Upper lobe of right lung (tissue), 1 donor: ENCODE results near the gene NIPAL1. TPM values are rescaled to one million over a fixed set of nuclear protein-coding genes. Genes with fewer than 3 reads are reported as not detected.

Experiments used
- ATAC-seq: fragments of 200-7000 bp; cut with Tn5 transposase; one replicate; pipeline ENCODE4 v1.9.1; 2020; ENCODE audit warnings: mild to moderate bottlenecking, moderate library complexity
- DNase-seq: peaks from one replicate; pipeline ENCODE4 v3.0.0-alpha.2; 2020
- H3K27ac ChIP-seq: fragments of 200-600 bp; one replicate; pipeline ENCODE4 v1.8.0; 2022
- H3K27me3 ChIP-seq: fragments of 200-600 bp; one replicate; pipeline ENCODE4 v1.8.0; 2022; ENCODE audit warnings: mild to moderate bottlenecking
- H3K36me3 ChIP-seq: fragments of 200-600 bp; one replicate; pipeline ENCODE4 v1.8.0; 2022
- H3K4me1 ChIP-seq: fragments of 200-600 bp; one replicate; pipeline ENCODE4 v1.8.0; 2022
- H3K4me3 ChIP-seq: fragments of 200-600 bp; one replicate; pipeline ENCODE4 v1.8.0; 2022; ENCODE audit warnings: mild to moderate bottlenecking
- H3K9me3 ChIP-seq: fragments of 200-600 bp; one replicate; pipeline ENCODE4 v1.8.0; 2022
- CTCF ChIP-seq: fragments of 200-600 bp; IDR thresholded peaks from one replicate; pipeline ENCODE4 v1.8.0; 2022; ENCODE audit warnings: antibody characterized with exemption
- intact Hi-C: fragments of 100-400 bp; cut with DNase I; formaldehyde crosslinking; loops from one replicate; pipeline ENCODE4 v1.11.0; 2022
- total RNA-seq: library from RNA; stranded (reverse); fragmentation: NEBNext Ultra II Directional; extraction: Animal tissue kit (Norgen Biotek cat#: 25700); gene quantifications from one replicate; pipeline ENCODE4 v1.2.1, GENCODE V29; 2021
- donor health status: DM: no; HTN: yes; CAD: no; lungs with severe emphysema.

The NIPAL1 gene
- total RNA-seq, 1 donor from 2014 or later, result 2.0 TPM

- DNase-seq, result no peak
- intact Hi-C loops, result no loop called here
- Histone ChIP-seq H3K27ac (no peak overlapping the region), H3K4me3 (no peak overlapping the region), H3K9me3 (no peaks in the 10 kb centered on the region), H3K4me1 (no peaks in the 10 kb centered on the region), H3K27me3 (no peaks in the 10 kb centered on the region), H3K36me3 (no peaks in the 10 kb centered on the region)
- ATAC-seq, result no peak
- no peak for TF ChIP-seq CTCF
Measured at GRCh38 chr4:48074657-48075056, 58.1 kb downstream of the NIPAL1 start.

- Histone ChIP-seq H3K27ac (no peak overlapping the region), H3K4me3 (no peak overlapping the region), H3K4me1 (no peaks in the 10 kb centered on the region), H3K36me3 (no peaks in the 10 kb centered on the region), H3K9me3 (no peaks in the 10 kb centered on the region), H3K27me3 (no peaks in the 10 kb centered on the region)
- no peak for ATAC-seq
- DNase-seq, result no peak
- TF ChIP-seq CTCF, result no peak
- intact Hi-C loops, result no loop called here
Measured at GRCh38 chr4:48078425-48078824, 61.9 kb downstream of the NIPAL1 start.

DNA sequence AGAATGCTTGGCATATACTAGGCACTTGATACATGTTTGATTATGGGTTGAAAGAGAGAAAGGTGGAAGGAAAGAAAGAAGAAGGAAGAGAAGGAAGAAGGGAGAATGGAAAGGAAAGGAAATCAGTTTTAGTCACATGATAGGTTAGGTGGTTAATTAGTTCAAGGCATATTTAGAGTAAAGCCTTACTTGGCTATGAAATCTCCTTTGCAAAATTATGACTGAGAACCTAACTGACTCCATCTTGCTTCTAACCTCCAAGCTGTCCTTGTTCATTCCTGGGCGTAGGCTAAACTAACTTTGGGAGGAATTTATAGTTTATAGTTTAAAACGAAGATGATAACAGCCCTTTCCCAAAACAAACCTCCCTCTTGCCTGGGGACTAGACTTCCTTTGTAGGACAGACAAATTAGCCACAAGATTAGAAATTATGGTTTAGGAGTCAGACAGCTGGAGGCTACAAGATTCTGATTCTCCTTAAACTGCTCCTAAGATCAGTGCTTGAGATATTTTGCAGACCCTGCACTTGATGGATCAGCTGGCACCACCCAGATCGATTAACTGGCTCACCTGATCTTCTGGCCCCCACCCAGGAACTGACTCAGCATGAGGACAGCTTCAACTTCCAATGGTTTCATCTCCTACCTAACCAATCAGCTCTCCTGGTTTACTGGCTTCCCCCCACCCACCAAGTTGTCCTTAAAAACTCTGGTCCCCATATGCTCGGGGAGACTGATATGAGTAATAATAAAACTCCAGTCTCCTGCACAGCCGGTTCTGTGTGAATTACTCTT is 62.5 kb downstream of the NIPAL1 start:
- ATAC-seq (no peak), DNase-seq (no peak)
- Histone ChIP-seq H3K4me3 (no peak overlapping the region), H3K9me3 (no peaks in the 10 kb centered on the region), H3K4me1 (no peaks in the 10 kb centered on the region), H3K27ac (no peak overlapping the region), H3K36me3 (no peaks in the 10 kb centered on the region), H3K27me3 (no peaks in the 10 kb centered on the region)
- intact Hi-C loops, result no loop called here
- no peak for TF ChIP-seq CTCF

DNA sequence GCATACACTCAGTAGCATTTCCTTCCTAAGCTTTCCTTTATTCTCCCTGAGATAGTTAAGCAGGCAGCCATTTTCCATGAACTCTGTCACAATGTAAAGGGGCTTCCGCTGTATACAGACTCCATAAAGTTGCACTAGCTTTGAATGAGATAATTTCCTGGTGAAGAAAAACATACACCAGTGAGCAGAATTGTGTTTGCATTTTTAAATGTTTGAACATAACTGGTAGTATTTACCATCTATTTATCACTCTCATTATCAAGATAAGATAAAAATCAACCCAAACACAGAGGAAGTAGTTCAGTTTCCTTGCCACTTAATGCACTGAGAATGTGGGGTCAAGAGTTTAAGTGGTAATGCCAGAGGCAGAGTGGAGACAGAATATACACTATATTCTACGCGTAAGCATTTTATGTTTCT is 63.4 kb downstream of the NIPAL1 start:
- no peaks in the 10 kb centered on the region for H3K9me3 ChIP-seq
- TF ChIP-seq CTCF, result no peak
- DNase-seq (no peak), ATAC-seq (peak; percentile 54)
- no peaks in the 10 kb centered on the region for H3K36me3 ChIP-seq
- H3K27ac ChIP-seq, result no peak overlapping the region
- H3K4me1 ChIP-seq, result no peaks in the 10 kb centered on the region
- intact Hi-C loops, result loop anchor here (10.0 kb wide), 1 partner anchor 75 kb away; no protein-coding TSS in a partner anchor
- no peaks in the 10 kb centered on the region for H3K27me3 ChIP-seq
- no peak overlapping the region for H3K4me3 ChIP-seq

DNA sequence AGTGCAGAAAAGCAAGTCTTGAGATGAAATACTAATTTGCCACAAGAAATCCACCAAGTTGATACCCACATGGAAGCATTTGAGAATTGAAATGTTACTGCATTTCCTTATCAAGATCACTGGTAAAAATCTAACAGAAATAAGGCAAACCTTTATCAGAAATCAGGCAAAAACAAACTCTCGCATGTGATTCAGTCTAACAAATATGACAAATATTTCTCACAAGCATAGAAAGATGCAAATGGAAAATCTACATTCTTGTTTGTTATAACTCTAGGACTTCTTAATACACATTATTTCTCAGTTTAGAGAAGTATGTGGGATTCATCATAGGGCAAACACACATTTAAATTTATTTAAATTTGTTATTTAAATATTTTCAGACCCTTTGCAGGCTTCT is 64.6 kb downstream of the NIPAL1 start:
- ATAC-seq (no peak), DNase-seq (no peak)
- intact Hi-C loops, result loop anchor here (10.0 kb wide), 1 partner anchor 76 kb away; no protein-coding TSS in a partner anchor
- Histone ChIP-seq H3K36me3 (no peaks in the 10 kb centered on the region), H3K4me3 (no peak overlapping the region), H3K27me3 (no peaks in the 10 kb centered on the region), H3K27ac (no peak overlapping the region), H3K9me3 (no peaks in the 10 kb centered on the region), H3K4me1 (no peaks in the 10 kb centered on the region)
- TF ChIP-seq CTCF, result no peak
